SK-N-SH treated with all-trans-retinoic acid at 6 μM for 48 hours (cell line): ENCODE data around the gene SERPINF2.

ENCODE experiments used
- ISL1 ChIP-seq: fragments of 250-450 bp; sonication (Bioruptor Pico); IDR thresholded peaks from 2 replicates; pipeline ENCODE4 v2.1.2; 2022; ENCODE audit warnings: mild to moderate bottlenecking, moderate library complexity
- TCF4 ChIP-seq: fragments of 250-450 bp; sonication (Bioruptor Pico); IDR thresholded peaks from 2 replicates; pipeline ENCODE4 v1.8.0; 2021; ENCODE audit warnings: mild to moderate bottlenecking, moderate library complexity, borderline replicate concordance
- ZFP30 ChIP-seq: fragments of 450-650 bp; formaldehyde crosslinking; IDR thresholded peaks from 2 replicates; pipeline ENCODE4 v1.5.0; 2022; ENCODE audit warnings: mild to moderate bottlenecking, moderate library complexity

GRCh38 chr17:1755827-1756262 is 13.2 kb downstream of the SERPINF2 start:
- TF ChIP-seq ISL1 (no peak), ZFP30 (CRISPR knock-in tag) (no peak), TCF4 (CRISPR knock-in tag) (no peak)
